Stimulated activated memory B cell treated with anti-CD40 and anti-IgM and Interleukin-4, amounts not matched to agents 10 μg/mL and 1 μg/mL and 100 μg/mL, for 72 hours (primary cell): ENCODE measurements around the gene VWC2.
A peak's percentile ranks its signal among the peaks of the same experiment; 100 is the strongest.

ENCODE experiments used
- ATAC-seq: fragments of 150-1000 bp; cut with Tn5 transposase; 2 replicates; pipeline ENCODE4 v1.10.0; 2021
- H3K27ac Mint-ChIP-seq: one replicate; pipeline ENCODE4 v1.8.0; 2022; ENCODE audit warnings: mild to moderate bottlenecking, mixed read lengths
- H3K27me3 Mint-ChIP-seq: one replicate; pipeline ENCODE4 v1.8.0; 2022; ENCODE audit warnings: mixed read lengths
- H3K36me3 Mint-ChIP-seq: one replicate; pipeline ENCODE4 v1.8.0; 2022; ENCODE audit warnings: mixed read lengths
- H3K4me1 Mint-ChIP-seq: one replicate; pipeline ENCODE4 v1.8.0; 2022; ENCODE audit warnings: mixed read lengths
- H3K4me3 Mint-ChIP-seq: one replicate; pipeline ENCODE4 v1.8.0; 2022; ENCODE audit warnings: mild to moderate bottlenecking, moderate library complexity, mixed read lengths
- H3K9me3 Mint-ChIP-seq: one replicate; pipeline ENCODE4 v1.8.0; 2022; ENCODE audit warnings: mixed read lengths

VWC2 gene

GRCh38 chr7:49855281-49855980, 82.0 kb downstream of the VWC2 start:
- Mint-ChIP-seq H3K36me3 (no peaks in the 10 kb centered on the region), H3K9me3 (peaks cover 6% of the 10 kb centered on the region), H3K27ac (no peak overlapping the region), H3K4me1 (no peaks in the 10 kb centered on the region), H3K27me3 (no peaks in the 10 kb centered on the region), H3K4me3 (no peak overlapping the region)
- no peak for ATAC-seq

GRCh38 chr7:49860293-49860692, 86.9 kb downstream of the VWC2 start:
- H3K9me3 Mint-ChIP-seq = peaks cover 8% of the 10 kb centered on the region
- H3K27ac Mint-ChIP-seq = no peak overlapping the region
- no peak overlapping the region for H3K4me3 Mint-ChIP-seq
- ATAC-seq = no peak
- no peaks in the 10 kb centered on the region for H3K4me1 Mint-ChIP-seq
- no peaks in the 10 kb centered on the region for H3K36me3 Mint-ChIP-seq
- H3K27me3 Mint-ChIP-seq = no peaks in the 10 kb centered on the region

- peaks cover 2% of the 10 kb centered on the region for H3K9me3 Mint-ChIP-seq
- ATAC-seq = no peak
- H3K4me3 Mint-ChIP-seq = no peak overlapping the region
- H3K4me1 Mint-ChIP-seq = no peaks in the 10 kb centered on the region
- H3K27ac Mint-ChIP-seq = no peak overlapping the region
- no peaks in the 10 kb centered on the region for H3K36me3 Mint-ChIP-seq
- H3K27me3 Mint-ChIP-seq = peaks cover 31% of the 10 kb centered on the region
Observed at GRCh38 chr7:49866076-49866735, 92.8 kb downstream of the VWC2 start.

GRCh38 chr7:49866910-49867309, 93.5 kb downstream of the VWC2 start:
- peaks cover 2% of the 10 kb centered on the region for H3K9me3 Mint-ChIP-seq
- H3K4me3 Mint-ChIP-seq = no peak overlapping the region
- peaks cover 31% of the 10 kb centered on the region for H3K27me3 Mint-ChIP-seq
- no peaks in the 10 kb centered on the region for H3K36me3 Mint-ChIP-seq
- no peak overlapping the region for H3K27ac Mint-ChIP-seq
- H3K4me1 Mint-ChIP-seq = no peaks in the 10 kb centered on the region
- ATAC-seq = no peak

- Mint-ChIP-seq H3K27me3 (peaks cover 12% of the 10 kb centered on the region), H3K9me3 (no peaks in the 10 kb centered on the region), H3K27ac (no peak overlapping the region), H3K36me3 (no peaks in the 10 kb centered on the region), H3K4me3 (no peak overlapping the region), H3K4me1 (no peaks in the 10 kb centered on the region)
- ATAC-seq = no peak
Observed at GRCh38 chr7:49873420-49873819, 100.0 kb downstream of the VWC2 start.

- Mint-ChIP-seq H3K4me3 (no peak overlapping the region), H3K27ac (no peak overlapping the region), H3K9me3 (no peaks in the 10 kb centered on the region), H3K36me3 (no peaks in the 10 kb centered on the region), H3K27me3 (no peaks in the 10 kb centered on the region), H3K4me1 (no peaks in the 10 kb centered on the region)
- no peak for ATAC-seq
Observed at GRCh38 chr7:49875336-49875735, 101.9 kb downstream of the VWC2 start.

GRCh38 chr7:49876202-49876601, 102.8 kb downstream of the VWC2 start:
- no peaks in the 10 kb centered on the region for H3K9me3 Mint-ChIP-seq
- no peak overlapping the region for H3K27ac Mint-ChIP-seq
- ATAC-seq = no peak
- H3K4me3 Mint-ChIP-seq = no peak overlapping the region
- H3K4me1 Mint-ChIP-seq = no peaks in the 10 kb centered on the region
- H3K27me3 Mint-ChIP-seq = no peaks in the 10 kb centered on the region
- H3K36me3 Mint-ChIP-seq = no peaks in the 10 kb centered on the region

- H3K4me3 Mint-ChIP-seq = no peak overlapping the region
- no peaks in the 10 kb centered on the region for H3K4me1 Mint-ChIP-seq
- H3K36me3 Mint-ChIP-seq = no peaks in the 10 kb centered on the region
- H3K9me3 Mint-ChIP-seq = peaks cover 3% of the 10 kb centered on the region
- ATAC-seq = no peak
- H3K27me3 Mint-ChIP-seq = peaks cover 12% of the 10 kb centered on the region
- H3K27ac Mint-ChIP-seq = no peak overlapping the region
Observed at GRCh38 chr7:49878089-49878488, 104.7 kb downstream of the VWC2 start.

- Mint-ChIP-seq H3K36me3 (no peaks in the 10 kb centered on the region), H3K27ac (no peak overlapping the region), H3K27me3 (peaks cover 16% of the 10 kb centered on the region), H3K4me3 (no peak overlapping the region), H3K9me3 (peaks cover 3% of the 10 kb centered on the region), H3K4me1 (no peaks in the 10 kb centered on the region)
- no peak for ATAC-seq
Observed at GRCh38 chr7:49878627-49879026, 105.2 kb downstream of the VWC2 start.

- Mint-ChIP-seq H3K27ac (no peak overlapping the region), H3K36me3 (no peaks in the 10 kb centered on the region), H3K4me1 (no peaks in the 10 kb centered on the region), H3K4me3 (no peak overlapping the region), H3K27me3 (peaks cover 16% of the 10 kb centered on the region), H3K9me3 (peaks cover 3% of the 10 kb centered on the region)
- ATAC-seq = no peak
Observed at GRCh38 chr7:49883933-49884332, 110.5 kb downstream of the VWC2 start.

- no peaks in the 10 kb centered on the region for H3K4me1 Mint-ChIP-seq
- peaks cover 16% of the 10 kb centered on the region for H3K27me3 Mint-ChIP-seq
- no peaks in the 10 kb centered on the region for H3K36me3 Mint-ChIP-seq
- no peak overlapping the region for H3K4me3 Mint-ChIP-seq
- ATAC-seq = peak; percentile 57
- no peak overlapping the region for H3K27ac Mint-ChIP-seq
- peaks cover 3% of the 10 kb centered on the region for H3K9me3 Mint-ChIP-seq
Observed at GRCh38 chr7:49885593-49886285, 112.3 kb downstream of the VWC2 start.

- no peaks in the 10 kb centered on the region for H3K36me3 Mint-ChIP-seq
- ATAC-seq = no peak
- no peaks in the 10 kb centered on the region for H3K27me3 Mint-ChIP-seq
- no peak overlapping the region for H3K4me3 Mint-ChIP-seq
- no peak overlapping the region for H3K27ac Mint-ChIP-seq
- peaks cover 4% of the 10 kb centered on the region for H3K9me3 Mint-ChIP-seq
- H3K4me1 Mint-ChIP-seq = no peaks in the 10 kb centered on the region
Observed at GRCh38 chr7:49892481-49892880, 119.0 kb downstream of the VWC2 start.

- Mint-ChIP-seq H3K4me3 (no peak overlapping the region), H3K4me1 (no peaks in the 10 kb centered on the region), H3K27ac (no peak overlapping the region), H3K27me3 (no peaks in the 10 kb centered on the region), H3K36me3 (no peaks in the 10 kb centered on the region), H3K9me3 (peaks cover 4% of the 10 kb centered on the region)
- no peak for ATAC-seq
Observed at GRCh38 chr7:49893131-49893530, 119.7 kb downstream of the VWC2 start.

- H3K27me3 Mint-ChIP-seq = no peaks in the 10 kb centered on the region
- no peaks in the 10 kb centered on the region for H3K4me1 Mint-ChIP-seq
- H3K9me3 Mint-ChIP-seq = peaks cover 4% of the 10 kb centered on the region
- H3K4me3 Mint-ChIP-seq = no peak overlapping the region
- no peak for ATAC-seq
- no peak overlapping the region for H3K27ac Mint-ChIP-seq
- no peaks in the 10 kb centered on the region for H3K36me3 Mint-ChIP-seq
Observed at GRCh38 chr7:49894543-49894942, 121.1 kb downstream of the VWC2 start.

GRCh38 chr7:49911909-49912308, 138.5 kb downstream of the VWC2 start:
- ATAC-seq = no peak
- Mint-ChIP-seq H3K27me3 (no peaks in the 10 kb centered on the region), H3K36me3 (no peaks in the 10 kb centered on the region), H3K4me1 (no peaks in the 10 kb centered on the region), H3K9me3 (peaks cover 3% of the 10 kb centered on the region), H3K27ac (no peak overlapping the region), H3K4me3 (no peak overlapping the region)

- Mint-ChIP-seq H3K27ac (no peak overlapping the region), H3K4me1 (no peaks in the 10 kb centered on the region), H3K36me3 (no peaks in the 10 kb centered on the region), H3K4me3 (no peak overlapping the region), H3K27me3 (no peaks in the 10 kb centered on the region), H3K9me3 (peaks cover 9% of the 10 kb centered on the region)
- ATAC-seq = no peak
Observed at GRCh38 chr7:49926720-49927119, 153.3 kb downstream of the VWC2 start.
